ENCODE data around the gene DBP.

Gene DBP

GRCh38 chr19:48608798-48609263, 28.3 kb downstream of the DBP start (continued):
- no peak for TF ChIP-seq PRDM6 (tag by site-specific recombination; IDR thresholded peaks at IDR 0.05)
- no peak for TF ChIP-seq ZNF394 (tag by site-specific recombination; IDR thresholded peaks at IDR 0.05; ENCODE audit: borderline replicate concordance)
- TF ChIP-seq ZNF670 (tag by site-specific recombination; IDR thresholded peaks at IDR 0.05; ENCODE audit: low read depth): no peak
- no peak for TF ChIP-seq ZBTB8A (tag by site-specific recombination; IDR thresholded peaks at IDR 0.05)
- TF ChIP-seq ZSCAN23 (tag by site-specific recombination; IDR thresholded peaks at IDR 0.05): no peak
- no peak for TF ChIP-seq ZNF610 (tag by site-specific recombination; IDR thresholded peaks at IDR 0.05; ENCODE audit: borderline replicate concordance)
- TF ChIP-seq ZXDB (tag by site-specific recombination; IDR thresholded peaks at IDR 0.05): no peak
- no peak for TF ChIP-seq ZNF658 (tag by site-specific recombination; IDR thresholded peaks at IDR 0.05)
- peak; percentile 43 for TF ChIP-seq ZFHX2 (tag by site-specific recombination; conservative IDR thresholded peaks at IDR 0.05)
- TF ChIP-seq ZEB2 (tag by site-specific recombination; IDR thresholded peaks at IDR 0.05): 0 out of 2 replicates have a peak, but pooled peaks have one; percentile 16
- no peak for TF ChIP-seq ZNF571 (tag by site-specific recombination; IDR thresholded peaks at IDR 0.05)
- no peak for TF ChIP-seq SP2 (tag by site-specific recombination; IDR thresholded peaks at IDR 0.05)
- no peak for TF ChIP-seq ZNF510 (tag by site-specific recombination; IDR thresholded peaks at IDR 0.05; ENCODE audit: insufficient replicate concordance)
- no peak for TF ChIP-seq ZNF624 (tag by site-specific recombination; IDR thresholded peaks at IDR 0.05)
- no peak for TF ChIP-seq ZNF335 (tag by site-specific recombination; conservative IDR thresholded peaks at IDR 0.05)
- no peak for TF ChIP-seq RBAK (tag by site-specific recombination; IDR thresholded peaks at IDR 0.05)
- no peak for TF ChIP-seq INSM2 (tag by site-specific recombination; IDR thresholded peaks at IDR 0.05)
- no peak for TF ChIP-seq ZSCAN5A (tag by site-specific recombination; IDR thresholded peaks at IDR 0.05)
- peak; percentile 71 for TF ChIP-seq ZNF654 (tag by site-specific recombination; IDR thresholded peaks at IDR 0.05; ENCODE audit: low read depth)
- no peak for TF ChIP-seq ZNF18 (tag by site-specific recombination; IDR thresholded peaks at IDR 0.05)
- TF ChIP-seq GLI4 (tag by site-specific recombination; IDR thresholded peaks at IDR 0.05): no peak
- no peak for TF ChIP-seq ZNF843 (tag by site-specific recombination; IDR thresholded peaks at IDR 0.05)
- TF ChIP-seq ZNF280D (tag by site-specific recombination; IDR thresholded peaks at IDR 0.05): no peak
- TF ChIP-seq ZNF239 (tag by site-specific recombination; IDR thresholded peaks at IDR 0.05): no peak
- no peak for TF ChIP-seq ZNF248 (tag by site-specific recombination; IDR thresholded peaks at IDR 0.05)
- no peak for TF ChIP-seq ZNF280C (tag by site-specific recombination; IDR thresholded peaks at IDR 0.05)
- TF ChIP-seq ZNF341 (tag by site-specific recombination; IDR thresholded peaks at IDR 0.05; ENCODE audit: low read depth): no peak
- no peak for TF ChIP-seq KLF16 (tag by site-specific recombination; IDR thresholded peaks at IDR 0.05)
- TF ChIP-seq ZNF561 (tag by site-specific recombination; IDR thresholded peaks at IDR 0.05; ENCODE audit: borderline replicate concordance): peak; percentile 65; the same call in 1 of the 2 replicates
- no peak for TF ChIP-seq ZNF174 (tag by site-specific recombination; IDR thresholded peaks at IDR 0.05)
- TF ChIP-seq ZNF140 (tag by site-specific recombination; IDR thresholded peaks at IDR 0.05): no peak
